ENCODE results near the gene TRAPPC10.
A peak's percentile ranks its signal among the peaks of the same experiment; 100 is the strongest.

The TRAPPC10 gene

DNA sequence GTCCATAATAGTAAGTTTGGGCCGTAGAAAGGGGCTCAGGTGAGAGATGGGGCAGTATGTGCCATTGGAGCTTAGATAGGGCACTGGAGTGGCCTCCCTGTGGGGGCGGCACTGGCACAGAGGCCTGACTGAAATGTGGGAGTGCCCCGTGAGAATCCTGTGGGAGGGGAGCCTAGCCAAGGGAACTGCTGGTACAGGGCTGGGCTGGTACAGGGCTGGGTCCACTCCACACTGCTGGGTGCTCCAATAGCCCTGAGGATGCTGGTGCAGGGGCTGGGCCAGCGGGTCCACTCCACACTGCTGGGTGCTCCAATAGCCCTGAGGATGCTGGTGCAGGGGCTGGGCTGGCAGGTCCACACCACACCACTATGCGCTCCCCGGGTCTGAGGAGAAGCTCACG, 50.3 kb downstream of the TRAPPC10 start:
- no peak for DNase-seq (ENCODE audit: low read depth, low spot score)

DNA sequence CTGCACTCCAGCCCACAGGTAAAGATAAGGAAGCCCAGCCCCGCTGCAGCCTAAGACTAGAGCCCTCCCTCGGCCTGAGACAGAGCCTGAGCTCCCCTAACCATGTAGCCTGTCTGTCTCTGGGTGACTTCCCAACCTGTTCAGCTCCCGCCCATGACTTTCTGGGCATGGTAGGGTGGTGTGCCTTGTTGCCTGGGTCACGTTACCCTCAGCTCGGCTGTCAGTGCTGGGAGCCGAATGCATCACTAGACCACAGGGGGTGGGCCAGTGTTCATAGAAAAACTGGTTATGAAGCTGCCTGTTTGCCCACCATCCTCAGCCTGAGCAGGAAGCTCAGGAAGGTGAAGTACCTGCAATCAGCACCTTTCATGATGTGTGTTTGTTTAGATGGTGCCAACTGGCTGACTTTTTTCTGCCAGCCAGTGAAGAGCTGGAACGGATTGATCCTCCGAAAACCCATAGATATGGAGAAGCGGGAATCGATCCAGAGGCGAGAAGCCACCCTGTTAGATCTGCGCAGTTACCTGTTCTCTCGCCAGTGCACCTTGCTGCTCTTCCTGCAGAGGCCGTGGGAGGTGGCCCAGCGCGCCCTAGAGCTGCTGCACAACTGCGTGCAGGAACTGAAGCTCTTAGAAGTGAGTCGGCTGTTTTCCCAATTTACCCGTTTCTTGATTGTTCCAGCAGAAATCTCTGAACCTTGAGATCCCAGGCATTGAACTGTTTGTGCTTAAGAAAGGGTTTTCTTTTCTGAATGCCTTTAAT, 51.2 kb downstream of the TRAPPC10 start:
- no peak for DNase-seq (ENCODE audit: low read depth, low spot score)

DNA sequence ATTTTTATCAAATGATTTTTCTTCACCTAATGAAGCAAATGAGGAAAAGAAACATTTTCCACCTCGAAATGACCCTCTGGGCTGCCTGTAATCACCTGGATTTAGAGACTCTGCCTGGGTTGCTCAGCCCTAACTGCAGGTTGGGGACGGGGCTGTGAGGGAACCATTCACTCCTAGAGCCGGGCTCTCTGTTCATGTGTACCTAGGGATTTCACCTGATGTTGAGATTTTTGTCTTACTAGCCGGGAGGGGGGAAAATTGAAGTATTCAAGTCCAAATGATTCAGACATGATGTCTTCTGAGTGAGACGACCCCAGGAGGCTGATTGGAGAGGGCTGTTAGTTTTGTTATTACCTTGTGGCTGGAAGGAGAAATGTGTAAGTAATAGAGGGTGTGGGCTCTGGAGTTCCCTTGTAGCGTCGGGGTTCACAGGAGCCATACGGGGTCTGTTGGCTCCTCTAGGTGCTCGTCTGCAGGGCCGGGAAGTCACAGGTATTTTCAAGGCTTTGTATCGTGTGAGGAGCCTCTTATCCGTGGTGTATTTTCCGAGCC, 52.8 kb downstream of the TRAPPC10 start:
- DNase-seq (ENCODE audit: low read depth, low spot score) = no peak

DNA sequence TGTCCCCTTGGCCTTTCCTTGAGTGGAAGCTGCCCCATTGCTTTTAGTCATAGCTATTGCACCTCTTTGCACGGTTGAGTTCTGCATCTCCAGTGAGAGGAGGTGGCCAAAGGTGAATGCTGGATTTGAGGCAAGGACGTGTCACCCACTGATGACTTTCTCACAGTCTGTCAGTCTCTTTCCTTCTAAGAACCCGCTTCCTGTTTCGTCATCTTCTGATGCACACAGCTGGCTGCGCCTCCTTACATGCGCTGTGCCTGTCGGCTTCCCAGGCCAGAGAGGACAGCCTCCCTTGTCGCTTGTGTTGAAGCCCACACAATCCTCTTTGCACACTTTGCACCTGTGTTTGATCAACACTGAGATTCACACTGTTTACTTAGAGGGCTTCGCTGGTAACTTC, 53.3 kb downstream of the TRAPPC10 start:
- DNase-seq (ENCODE audit: low read depth, low spot score) = no peak

DNA sequence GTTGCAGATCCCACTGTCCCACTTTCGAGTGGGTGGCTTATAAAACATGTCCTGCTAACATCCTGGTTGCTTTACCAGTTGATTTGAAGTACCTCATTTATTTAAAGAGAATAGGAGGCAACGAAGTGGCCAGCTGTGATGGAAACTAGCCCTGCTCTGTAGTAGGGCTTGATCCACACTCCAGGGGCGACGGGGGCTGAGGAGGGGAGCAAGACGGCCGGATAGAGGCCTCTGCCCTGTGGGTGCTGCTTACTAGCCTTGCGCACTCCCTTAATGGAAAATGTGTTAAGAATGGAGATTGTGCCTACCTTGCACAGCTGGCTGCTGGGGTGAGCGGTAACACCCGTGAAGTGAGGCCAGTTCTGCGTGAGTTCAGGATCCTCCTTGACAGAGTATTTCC, 54.0 kb downstream of the TRAPPC10 start:
- DNase-seq (ENCODE audit: low read depth, low spot score) = no peak

DNA sequence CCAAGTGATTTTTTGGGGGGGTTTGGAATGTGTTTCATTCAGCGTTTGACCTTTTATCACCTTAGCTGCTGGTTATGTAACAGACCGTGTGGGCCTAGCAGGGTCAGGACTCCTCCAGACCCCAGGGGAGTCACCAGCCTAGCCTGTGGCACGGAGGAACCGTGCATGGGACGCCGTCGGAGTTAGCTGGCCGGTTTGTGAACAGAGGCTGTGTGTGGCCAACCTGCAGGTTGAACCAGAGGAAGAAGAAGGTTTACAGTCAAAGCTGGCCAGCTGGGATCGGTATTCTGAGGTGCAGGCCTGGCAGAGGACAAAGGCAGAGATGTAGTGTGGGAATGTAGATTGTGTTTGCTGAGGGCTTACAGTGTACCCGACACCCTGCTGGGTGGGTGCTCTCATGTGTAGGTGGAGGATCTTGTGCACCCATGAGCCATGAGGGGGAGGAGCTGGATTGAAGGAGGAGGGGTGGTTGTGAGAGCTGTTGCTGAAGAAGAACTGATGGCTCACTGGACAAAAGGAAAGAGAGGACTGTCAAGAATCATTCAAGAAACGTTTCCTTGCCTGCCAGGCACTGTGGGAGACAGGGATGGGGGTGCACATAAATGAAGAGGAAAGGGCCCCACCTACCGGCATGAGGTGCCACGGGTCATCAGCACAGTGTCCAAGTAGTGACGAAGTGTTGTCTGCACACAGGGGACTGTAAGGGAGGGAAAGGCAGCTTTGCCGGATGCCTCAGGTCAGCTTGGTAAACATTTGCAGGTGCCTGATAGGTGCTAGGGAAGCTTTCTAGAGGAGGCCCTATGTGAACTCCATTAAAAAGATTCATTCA, 55.1 kb downstream of the TRAPPC10 start:
- no peak for DNase-seq (ENCODE audit: low read depth, low spot score)

DNA sequence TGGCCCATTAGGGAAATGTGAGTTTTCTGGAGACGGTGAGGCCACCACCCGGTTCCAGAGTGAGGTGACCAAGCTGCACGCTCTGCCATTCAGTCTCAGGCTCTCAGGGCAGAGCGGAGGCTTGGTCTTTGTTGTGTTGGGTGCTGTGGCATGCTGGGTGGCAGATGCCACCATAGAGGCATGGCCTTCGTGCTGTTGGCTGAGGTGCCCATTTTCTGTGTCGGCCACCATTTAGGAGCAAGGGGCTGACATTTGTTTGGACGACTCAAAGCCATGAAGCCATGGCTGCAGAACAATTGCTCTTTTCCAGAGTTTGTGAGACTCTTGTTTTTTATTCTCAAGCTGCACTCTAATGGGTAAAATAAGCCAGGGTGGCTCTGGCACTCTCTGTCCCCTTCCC, 58.3 kb downstream of the TRAPPC10 start:
- no peak for DNase-seq (ENCODE audit: low read depth, low spot score)

DNA sequence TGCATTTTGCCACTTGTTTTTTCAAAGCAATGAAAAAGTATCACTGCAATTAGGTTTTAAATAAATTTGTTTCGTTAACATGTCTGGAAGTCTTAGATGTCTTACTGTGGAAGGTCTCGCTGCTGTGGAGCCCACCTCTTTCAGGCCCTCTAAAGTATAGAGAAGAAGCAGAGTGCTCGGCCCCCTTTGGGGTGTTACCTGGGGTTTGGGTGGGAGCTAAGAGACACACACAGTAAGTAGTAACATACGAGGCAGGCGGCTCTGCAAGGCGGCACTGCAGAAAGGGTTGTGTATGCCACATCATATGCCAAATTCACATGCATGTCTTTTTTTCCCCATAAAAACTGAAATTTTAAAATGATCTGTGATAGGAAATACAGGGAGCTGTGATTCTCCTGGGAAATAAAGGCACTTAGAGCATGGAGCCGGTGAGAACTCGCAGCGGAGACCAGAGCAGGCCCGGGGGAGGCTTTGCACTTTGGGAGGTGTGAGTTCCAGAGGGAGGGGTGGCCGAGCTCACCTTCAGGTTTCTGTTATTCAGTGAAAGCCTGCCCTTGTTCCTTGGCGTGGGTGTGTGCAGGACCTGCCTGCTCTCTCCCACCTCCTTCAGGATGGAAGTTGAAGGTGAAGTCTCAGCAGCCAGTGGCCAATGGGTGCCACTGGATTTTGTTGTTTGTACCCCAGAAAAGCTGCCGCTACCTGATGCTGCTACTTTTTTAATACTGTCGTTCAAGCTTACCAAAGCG, 59.4 kb downstream of the TRAPPC10 start:
- no peak for DNase-seq (ENCODE audit: low read depth, low spot score)

DNA sequence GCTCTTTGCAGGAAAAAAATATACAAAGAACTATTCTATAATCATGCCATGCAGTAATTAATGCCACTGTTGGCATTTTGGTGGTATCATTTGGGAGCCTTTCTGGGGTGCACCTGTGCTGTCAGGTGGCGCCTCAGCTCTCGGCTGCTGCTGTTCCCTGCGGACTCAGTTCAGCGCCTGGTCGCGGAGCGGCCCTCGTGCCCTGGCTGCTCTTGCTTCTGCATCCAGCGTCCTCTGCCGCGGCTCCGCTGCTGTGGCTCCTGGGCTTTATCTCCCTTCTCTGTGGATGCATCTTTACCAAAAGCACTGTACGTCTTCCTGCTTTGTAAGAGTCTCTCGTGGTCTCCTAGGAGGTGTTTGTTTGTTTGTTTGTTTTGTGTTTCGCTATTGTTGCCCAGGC, 60.0 kb downstream of the TRAPPC10 start:
- DNase-seq (ENCODE audit: low read depth, low spot score) = no peak

DNA sequence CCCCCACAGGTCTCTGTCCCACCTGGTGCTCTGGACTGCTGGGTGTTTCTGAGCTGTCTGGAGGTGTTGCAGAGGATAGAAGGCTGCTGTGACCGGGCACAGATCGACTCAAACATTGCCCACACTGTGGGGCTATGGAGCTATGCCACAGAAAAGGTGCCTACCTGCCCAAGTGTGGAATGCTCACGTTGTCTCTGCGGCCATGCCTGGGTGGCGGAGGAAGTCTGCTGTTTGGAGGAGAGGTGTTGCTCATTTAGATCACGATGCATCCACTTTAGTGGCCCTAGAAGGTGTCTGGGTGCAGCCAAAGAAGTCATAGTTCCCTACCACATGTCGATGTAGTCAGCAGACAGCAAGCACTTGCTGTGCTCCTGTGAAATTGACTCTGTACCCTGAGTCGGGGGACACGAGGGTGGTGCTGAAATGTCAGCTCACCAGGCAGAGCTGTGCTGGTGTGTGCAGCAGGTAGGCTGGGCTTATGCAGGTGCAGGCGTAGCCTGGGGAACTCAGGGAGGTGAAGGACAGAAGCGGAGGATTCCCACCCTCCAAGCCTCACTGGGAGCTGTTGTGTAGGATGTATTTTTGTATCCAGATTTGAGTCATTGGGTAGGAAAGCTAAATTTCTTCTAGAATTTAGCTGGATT, 62.3 kb downstream of the TRAPPC10 start:
- no peak for DNase-seq (ENCODE audit: low read depth, low spot score)

DNA sequence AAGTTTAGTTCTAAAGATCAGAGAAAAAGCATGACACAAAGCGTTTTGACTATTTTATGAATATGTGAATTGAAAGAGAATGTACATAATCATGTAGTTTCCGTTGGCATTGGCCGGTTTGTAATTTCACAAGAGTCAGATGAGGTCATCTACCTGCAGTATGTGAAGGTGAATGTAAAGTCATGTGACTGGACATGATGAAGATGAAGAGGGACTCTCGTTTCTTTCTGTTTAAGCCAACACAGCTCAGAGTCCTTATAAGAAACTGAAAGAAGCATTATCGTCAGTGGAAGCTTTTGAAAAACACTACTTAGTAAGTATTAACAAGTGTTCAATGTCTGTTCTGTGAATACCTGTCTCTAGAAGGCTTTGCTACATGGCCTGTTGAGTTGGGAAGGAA, 64.2 kb downstream of the TRAPPC10 start:
- no peak for DNase-seq (ENCODE audit: low read depth, low spot score)

DNA sequence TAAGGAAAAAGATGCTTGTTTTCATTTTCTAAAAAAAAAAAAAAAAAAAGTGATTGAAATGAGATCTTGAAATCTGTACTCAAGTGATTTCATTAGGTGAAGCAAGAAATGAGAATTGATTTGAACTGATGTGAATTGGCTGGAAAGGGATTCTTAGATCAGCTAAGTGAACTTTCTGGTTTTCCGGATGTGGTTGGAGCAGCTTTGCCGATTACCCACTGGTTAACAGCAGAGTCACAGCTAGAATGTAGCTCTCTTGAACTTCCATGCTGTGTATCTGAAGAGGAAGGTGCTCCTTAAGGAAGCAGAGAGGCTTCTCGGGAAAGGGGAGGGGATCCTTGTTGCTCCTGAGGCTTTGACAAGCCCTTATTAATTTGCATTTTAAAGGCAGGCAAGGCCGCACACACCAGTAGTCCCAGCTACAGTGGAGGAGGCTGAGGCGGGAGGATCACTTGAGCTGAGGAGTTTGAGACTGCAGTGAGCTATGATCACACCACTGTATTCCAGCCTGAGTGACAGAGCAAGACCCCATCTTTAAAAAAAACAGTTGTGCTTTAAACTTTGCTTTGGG, 66.4 kb downstream of the TRAPPC10 start:
- DNase-seq (ENCODE audit: low read depth, low spot score) = no peak

DNA sequence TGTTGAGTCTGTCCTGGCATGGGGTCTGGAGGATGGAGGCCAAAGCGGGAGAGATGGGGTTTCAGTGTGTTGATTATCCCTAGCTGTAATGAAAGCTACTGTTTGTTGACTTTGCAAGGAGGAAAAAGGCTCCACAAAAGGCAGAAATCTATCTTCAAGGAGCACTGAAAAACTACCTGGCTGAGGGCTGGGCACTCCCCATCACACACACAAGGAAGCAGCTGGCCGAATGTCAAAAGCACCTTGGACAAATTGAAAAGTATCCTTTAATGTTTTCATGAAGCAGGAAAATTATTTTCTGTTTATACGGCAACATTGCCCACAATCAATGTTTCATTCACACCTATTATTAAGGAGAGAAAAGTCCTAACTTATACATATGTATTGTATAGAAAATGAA, 67.3 kb downstream of the TRAPPC10 start:
- no peak for DNase-seq (ENCODE audit: low read depth, low spot score)

DNA sequence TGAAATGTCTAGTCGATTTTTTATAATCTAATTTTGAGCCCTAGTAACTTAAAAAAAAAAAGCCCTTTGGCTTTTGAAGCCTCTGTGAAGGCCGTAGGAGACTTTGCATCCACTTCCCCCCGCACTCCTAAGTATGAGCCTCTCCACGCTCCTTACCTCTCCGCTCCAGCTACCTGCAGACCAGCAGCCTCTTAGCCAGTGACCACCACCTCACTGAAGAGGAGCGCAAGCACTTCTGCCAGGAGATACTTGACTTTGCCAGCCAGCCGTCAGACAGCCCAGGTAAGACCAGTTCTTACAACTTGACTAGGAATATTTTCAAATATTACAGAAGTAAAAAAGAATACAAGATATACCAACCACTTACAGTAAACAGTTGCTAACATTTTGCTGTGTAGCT, 67.7 kb downstream of the TRAPPC10 start:
- DNase-seq (ENCODE audit: low read depth, low spot score) = no peak

DNA sequence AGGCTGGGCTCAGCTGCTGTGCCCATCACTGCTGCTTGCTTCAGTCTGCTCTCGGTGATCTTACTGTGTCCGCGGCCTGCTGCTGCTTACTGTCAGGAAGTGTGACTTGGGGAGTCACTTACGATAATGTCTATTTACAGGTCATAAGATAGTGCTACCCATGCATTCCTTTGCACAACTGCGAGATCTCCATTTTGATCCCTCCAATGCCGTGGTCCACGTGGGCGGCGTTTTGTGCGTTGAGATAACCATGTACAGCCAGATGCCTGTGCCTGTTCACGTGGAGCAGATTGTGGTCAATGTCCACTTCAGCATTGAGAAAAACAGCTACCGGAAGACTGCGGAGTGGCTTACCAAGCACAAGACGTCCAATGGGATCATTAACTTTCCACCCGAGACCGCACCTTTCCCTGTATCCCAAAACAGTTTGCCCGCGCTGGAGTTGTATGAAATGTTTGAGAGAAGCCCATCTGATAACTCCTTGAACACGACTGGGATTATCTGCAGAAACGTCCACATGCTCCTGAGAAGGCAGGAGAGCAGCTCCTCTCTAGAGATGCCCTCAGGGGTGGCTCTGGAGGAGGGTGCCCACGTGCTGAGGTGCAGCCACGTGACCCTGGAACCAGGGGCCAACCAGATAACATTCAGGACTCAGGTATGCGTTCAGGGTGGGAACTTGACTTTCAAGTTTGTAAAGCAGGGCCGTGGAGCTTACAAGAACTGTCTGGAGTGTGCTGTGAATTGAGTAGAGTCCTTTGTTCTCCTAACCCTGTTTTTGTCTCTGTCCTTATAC, 70.7 kb downstream of the TRAPPC10 start:
- DNase-seq (ENCODE audit: low read depth, low spot score) = no peak

DNA sequence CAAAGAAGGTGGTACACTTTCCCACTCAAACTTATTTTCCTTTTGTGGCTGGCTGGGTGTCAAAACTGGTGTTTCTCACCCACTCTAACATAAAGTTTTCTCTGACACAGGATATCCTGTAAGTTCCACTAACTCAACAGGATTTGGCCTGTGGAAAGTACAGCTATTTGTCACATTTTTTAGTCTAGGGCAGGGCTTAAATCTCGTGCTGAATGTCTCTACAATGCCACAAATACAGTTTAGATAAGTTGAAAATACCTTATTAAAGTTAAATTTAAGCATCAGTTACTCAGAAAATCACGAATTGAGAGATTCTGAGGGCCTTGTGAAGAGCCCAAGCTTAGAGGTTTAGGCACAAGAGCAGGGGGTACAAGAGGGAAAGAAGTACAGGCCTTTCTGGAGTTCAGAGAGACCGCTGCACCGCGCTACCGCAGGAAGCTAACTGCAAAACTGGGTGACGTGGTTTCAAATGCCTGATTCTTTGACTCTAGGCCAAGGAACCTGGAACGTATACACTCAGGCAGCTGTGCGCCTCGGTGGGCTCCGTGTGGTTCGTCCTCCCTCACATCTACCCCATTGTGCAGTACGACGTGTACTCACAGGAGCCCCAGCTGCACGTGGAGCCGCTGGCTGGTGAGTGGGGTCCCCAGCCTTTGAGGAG, 71.7 kb downstream of the TRAPPC10 start:
- DNase-seq (ENCODE audit: low read depth, low spot score) = no peak

DNA sequence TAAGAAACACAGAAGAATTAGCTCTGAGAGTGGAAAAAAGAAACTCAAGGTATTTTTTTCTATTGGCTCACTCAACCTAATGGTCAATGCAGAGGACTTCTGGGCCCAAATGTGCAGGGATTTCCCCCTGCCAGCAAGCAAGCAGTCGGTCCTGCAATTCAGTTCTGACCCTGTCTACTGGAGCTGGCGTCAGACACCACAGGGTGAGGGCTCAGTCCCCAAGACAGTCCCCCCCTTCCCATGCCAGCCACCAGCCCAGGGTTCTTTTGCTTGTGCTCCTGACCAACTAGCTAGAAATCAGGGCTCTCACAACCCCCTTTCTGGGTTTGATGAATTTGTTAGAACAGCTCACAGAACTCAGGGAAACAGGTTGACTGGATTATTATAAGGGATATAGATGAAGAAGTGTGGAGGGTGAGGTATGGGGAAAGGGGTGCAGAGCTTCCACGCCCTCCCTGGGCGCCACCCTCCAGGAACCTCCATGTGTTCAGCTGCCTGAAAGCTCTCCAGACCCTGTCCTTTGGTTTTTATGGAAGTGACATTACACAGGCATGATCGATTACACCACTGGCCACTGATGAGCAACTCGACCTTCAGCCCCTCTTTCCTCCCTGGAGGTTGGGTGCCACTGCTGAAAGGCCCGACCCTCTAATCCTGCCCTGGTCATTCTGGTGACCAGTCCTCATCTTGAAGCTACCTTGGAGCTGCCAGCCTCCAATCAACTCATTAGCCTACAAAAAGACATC, 72.6 kb downstream of the TRAPPC10 start:
- DNase-seq (ENCODE audit: low read depth, low spot score) = no peak

DNA sequence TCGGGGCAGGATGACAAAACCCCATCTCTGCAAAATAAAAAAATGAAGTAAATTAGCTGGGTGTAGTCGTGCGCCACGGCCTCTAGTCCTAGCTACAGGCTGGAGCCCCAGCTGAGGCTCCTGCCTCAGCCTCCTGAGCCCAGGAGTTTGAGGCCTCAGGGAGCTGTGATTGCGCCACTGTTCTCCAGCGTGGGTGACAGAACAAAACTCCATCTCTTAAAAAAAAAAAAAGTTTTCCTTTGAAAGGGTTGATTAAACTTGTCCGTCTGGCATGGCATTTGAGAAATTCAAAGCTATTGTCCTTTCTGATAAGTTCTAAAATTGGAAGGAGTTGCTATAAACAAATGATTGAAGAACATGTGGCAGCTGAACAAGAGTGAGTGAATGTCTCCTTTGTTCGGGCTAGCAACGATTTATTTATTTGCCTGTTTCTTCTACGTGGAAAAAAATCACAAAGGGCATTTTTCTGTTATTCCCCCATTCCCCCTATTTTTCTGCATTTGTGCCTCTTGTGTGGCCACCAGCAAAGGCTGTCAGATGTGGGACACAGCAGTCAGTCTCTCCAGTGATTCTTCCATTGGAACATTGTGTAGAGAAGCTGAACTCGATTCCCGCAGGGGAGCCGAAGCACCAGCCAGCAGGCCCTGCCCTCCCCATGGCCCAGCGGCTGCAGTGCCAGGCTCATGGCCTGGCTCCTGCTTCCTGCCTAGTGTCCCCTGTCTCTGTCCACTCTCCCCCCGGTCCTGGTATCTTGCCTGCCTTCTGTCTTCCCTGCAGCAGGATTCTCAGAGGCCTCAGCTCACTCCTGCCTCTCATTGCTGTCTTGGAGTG, 73.6 kb downstream of the TRAPPC10 start:
- DNase-seq (ENCODE audit: low read depth, low spot score) = peak; percentile 26
